Hypothalamus (tissue), 51 donors: ENCODE measurements around the gene ENOX1.

Experiments used
- DNase-seq, 51 donors: peaks; one replicate each; lab custom pipeline; 2025; lab: John Stamatoyannopoulos, UW

Gene ENOX1

GRCh38 chr13:43749503-43749902, 37.3 kb downstream of the ENOX1 start:
- no peak for DNase-seq

GRCh38 chr13:43744261-43745031, 42.3 kb downstream of the ENOX1 start:
- DNase-seq: no peak

- no peak for DNase-seq
Observed at GRCh38 chr13:43742911-43743310, 43.9 kb downstream of the ENOX1 start.

GRCh38 chr13:43737392-43737923, 49.3 kb downstream of the ENOX1 start:
- DNase-seq: no peak

- no peak for DNase-seq
Observed at GRCh38 chr13:43732726-43733125, 54.0 kb downstream of the ENOX1 start.

- DNase-seq: no peak
Observed at GRCh38 chr13:43731296-43731695, 55.5 kb downstream of the ENOX1 start.

GRCh38 chr13:43730642-43731041, 56.1 kb downstream of the ENOX1 start:
- DNase-seq: peak in 2 of 51 donors; percentile 2 to 13

GRCh38 chr13:43728421-43728820, 58.4 kb downstream of the ENOX1 start:
- DNase-seq: no peak

GRCh38 chr13:43727856-43728255, 58.9 kb downstream of the ENOX1 start:
- no peak for DNase-seq

- no peak for DNase-seq
Observed at GRCh38 chr13:43725460-43725859, 61.3 kb downstream of the ENOX1 start.

GRCh38 chr13:43720780-43721397, 65.9 kb downstream of the ENOX1 start:
- no peak for DNase-seq

- DNase-seq: peak in 1 of 51 donors; percentile 57
Observed at GRCh38 chr13:43698758-43699157, 88.0 kb downstream of the ENOX1 start.

GRCh38 chr13:43698009-43698408, 88.8 kb downstream of the ENOX1 start:
- no peak for DNase-seq

GRCh38 chr13:43697323-43697722, 89.4 kb downstream of the ENOX1 start:
- DNase-seq: no peak

- DNase-seq: no peak
Observed at GRCh38 chr13:43694146-43694664, 92.6 kb downstream of the ENOX1 start.

GRCh38 chr13:43693639-43694038, 93.1 kb downstream of the ENOX1 start:
- no peak for DNase-seq

GRCh38 chr13:43688227-43688907, 98.4 kb downstream of the ENOX1 start:
- DNase-seq: no peak

- DNase-seq: no peak
Observed at GRCh38 chr13:43687038-43687437, 99.7 kb downstream of the ENOX1 start.

- peak in 2 of 51 donors; percentile 16 to 27 for DNase-seq
Observed at GRCh38 chr13:43686557-43686956, 100.2 kb downstream of the ENOX1 start.

- DNase-seq: no peak
Observed at GRCh38 chr13:43684963-43685725, 101.6 kb downstream of the ENOX1 start.
